PFSK-1 (cell line): Measurements from ENCODE around the gene C18orf63.

Experiments
- FOXP2 ChIP-seq: optimal IDR thresholded peaks from 2 replicates; pipeline ENCODE3; 2011; ENCODE audit warnings: borderline replicate concordance, control low read depth, inconsistent platforms; ENCODE audit not compliant: insufficient read depth; ENCODE audit errors: extremely low read length, extremely low read depth
- POLR2AphosphoS5 ChIP-seq: IDR thresholded peaks from 2 replicates; pipeline ENCODE4 v1.6.1; 2012; ENCODE audit warnings: low read depth, mild to moderate bottlenecking, control low read depth, low read length, moderate library complexity
- REST ChIP-seq, 2 experiments: IDR thresholded peaks; 2 replicates each; pipeline versions ENCODE4 v1.6.1 to v1.8.0; 2011 to 2012; ENCODE audit warnings: low read depth in 2 of 2, low read length in 2 of 2, control low read depth in 1 of 2, inconsistent platforms in 1 of 2, mild to moderate bottlenecking in 1 of 2, moderate library complexity in 1 of 2; ENCODE audit not compliant: insufficient read depth in 1 of 2
- SIN3A ChIP-seq: IDR thresholded peaks from 2 replicates; pipeline ENCODE4 v1.6.1; 2012; ENCODE audit warnings: mild to moderate bottlenecking, low read length, moderate library complexity, borderline replicate concordance; ENCODE audit not compliant: insufficient read depth
- TAF1 ChIP-seq: IDR thresholded peaks from 2 replicates; pipeline ENCODE4 v1.6.1; 2012; ENCODE audit warnings: low read length, control low read depth, borderline replicate concordance; ENCODE audit not compliant: insufficient read depth

- TF ChIP-seq POLR2AphosphoS5 (no peak), REST (IDR thresholded peaks at IDR 0.05; ENCODE audit: insufficient read depth in 1 of 2, low read depth in 2 of 2, low read length in 2 of 2) (no peak), SIN3A (no peak), TAF1 (no peak), FOXP2 (no peak)
These were observed 44.0 kb upstream of the C18orf63 start for GRCh38 chr18:74271635-74272034.
